Upper lobe of right lung (tissue), 1 donor: ENCODE results near the gene SLC26A8. TPM values are rescaled to one million over a fixed set of nuclear protein-coding genes. Genes with fewer than 3 reads are reported as not detected.
"Not testable (repeated sequence)": the region's sequence is repeated elsewhere in the genome, so short reads cannot be mapped to it uniquely, and the experiment has no call there.

ENCODE experiments used
- ATAC-seq: fragments of 200-7000 bp; cut with Tn5 transposase; one replicate; pipeline ENCODE4 v1.9.1; 2020; ENCODE audit warnings: mild to moderate bottlenecking, moderate library complexity
- DNase-seq: peaks from one replicate; pipeline ENCODE4 v3.0.0-alpha.2; 2020
- H3K27ac ChIP-seq: fragments of 200-600 bp; one replicate; pipeline ENCODE4 v1.8.0; 2022
- H3K27me3 ChIP-seq: fragments of 200-600 bp; one replicate; pipeline ENCODE4 v1.8.0; 2022; ENCODE audit warnings: mild to moderate bottlenecking
- H3K36me3 ChIP-seq: fragments of 200-600 bp; one replicate; pipeline ENCODE4 v1.8.0; 2022
- H3K4me1 ChIP-seq: fragments of 200-600 bp; one replicate; pipeline ENCODE4 v1.8.0; 2022
- H3K4me3 ChIP-seq: fragments of 200-600 bp; one replicate; pipeline ENCODE4 v1.8.0; 2022; ENCODE audit warnings: mild to moderate bottlenecking
- H3K9me3 ChIP-seq: fragments of 200-600 bp; one replicate; pipeline ENCODE4 v1.8.0; 2022
- CTCF ChIP-seq: fragments of 200-600 bp; IDR thresholded peaks from one replicate; pipeline ENCODE4 v1.8.0; 2022; ENCODE audit warnings: antibody characterized with exemption
- intact Hi-C: fragments of 100-400 bp; cut with DNase I; formaldehyde crosslinking; loops from one replicate; pipeline ENCODE4 v1.11.0; 2022
- total RNA-seq: library from RNA; stranded (reverse); fragmentation: NEBNext Ultra II Directional; extraction: Animal tissue kit (Norgen Biotek cat#: 25700); gene quantifications from one replicate; pipeline ENCODE4 v1.2.1, GENCODE V29; 2021
- donor health status: DM: no; HTN: yes; CAD: no; lungs with severe emphysema.

SLC26A8 gene
- total RNA-seq, 1 donor from 2014 or later: 0.52 TPM

GRCh38 chr6:36015666-36016065 lies 8.8 kb downstream of the SLC26A8 start:
- no peak for TF ChIP-seq CTCF
- no peak overlapping the region for H3K4me3 ChIP-seq
- no peak overlapping the region for H3K27ac ChIP-seq
- no peaks in the 10 kb centered on the region for H3K36me3 ChIP-seq
- intact Hi-C loops: no loop called here
- no peaks in the 10 kb centered on the region for H3K9me3 ChIP-seq
- H3K4me1 ChIP-seq: no peaks in the 10 kb centered on the region
- DNase-seq (no peak), ATAC-seq (no peak)
- no peaks in the 10 kb centered on the region for H3K27me3 ChIP-seq

GRCh38 chr6:36000451-36000850 lies 24.0 kb downstream of the SLC26A8 start:
- intact Hi-C loops: no loop called here
- no peak for DNase-seq
- no peaks in the 10 kb centered on the region for H3K27me3 ChIP-seq
- no peak overlapping the region for H3K4me3 ChIP-seq
- H3K4me1 ChIP-seq: no peaks in the 10 kb centered on the region
- no peak overlapping the region for H3K27ac ChIP-seq
- no peak for ATAC-seq
- H3K9me3 ChIP-seq: no peaks in the 10 kb centered on the region
- no peaks in the 10 kb centered on the region for H3K36me3 ChIP-seq
- no peak for TF ChIP-seq CTCF

GRCh38 chr6:35993150-35993549 lies 31.3 kb downstream of the SLC26A8 start:
- H3K4me1 ChIP-seq: no peaks in the 10 kb centered on the region
- H3K27me3 ChIP-seq: no peaks in the 10 kb centered on the region
- H3K27ac ChIP-seq: no peak overlapping the region
- no peak for DNase-seq
- no peak overlapping the region for H3K4me3 ChIP-seq
- TF ChIP-seq CTCF: no peak
- H3K9me3 ChIP-seq: no peaks in the 10 kb centered on the region
- intact Hi-C loops: no loop called here
- no peak for ATAC-seq
- H3K36me3 ChIP-seq: no peaks in the 10 kb centered on the region

GRCh38 chr6:35988047-35988446 lies 36.4 kb downstream of the SLC26A8 start:
- H3K9me3 ChIP-seq, intact Hi-C loops, H3K27ac ChIP-seq, ATAC-seq, H3K36me3 ChIP-seq, H3K27me3 ChIP-seq, H3K4me3 ChIP-seq, H3K4me1 ChIP-seq, DNase-seq: not testable (repeated sequence)

- DNase-seq: no peak
- intact Hi-C loops: no loop called here
- H3K36me3 ChIP-seq: no peaks in the 10 kb centered on the region
- no peak overlapping the region for H3K4me3 ChIP-seq
- ATAC-seq: no peak
- TF ChIP-seq CTCF: no peak
- no peaks in the 10 kb centered on the region for H3K4me1 ChIP-seq
- no peaks in the 10 kb centered on the region for H3K9me3 ChIP-seq
- no peaks in the 10 kb centered on the region for H3K27me3 ChIP-seq
- H3K27ac ChIP-seq: no peak overlapping the region
These were observed 39.7 kb downstream of the SLC26A8 start for GRCh38 chr6:35984701-35985100.

- no peak for DNase-seq
- TF ChIP-seq CTCF: no peak
- intact Hi-C loops: no loop called here
These were observed 43.3 kb downstream of the SLC26A8 start for GRCh38 chr6:35980991-35981645.

GRCh38 chr6:35980126-35980525 lies 44.3 kb downstream of the SLC26A8 start:
- H3K4me3 ChIP-seq, DNase-seq, H3K36me3 ChIP-seq, H3K4me1 ChIP-seq, H3K27ac ChIP-seq, ATAC-seq, H3K27me3 ChIP-seq, intact Hi-C loops, H3K9me3 ChIP-seq: not testable (repeated sequence)

More at GRCh38 chr6:35980991-35981645, 43.3 kb downstream of the SLC26A8 start:
- H3K27me3 ChIP-seq: no peaks in the 10 kb centered on the region
- H3K4me3 ChIP-seq: no peak overlapping the region
- H3K4me1 ChIP-seq: no peaks in the 10 kb centered on the region
- no peaks in the 10 kb centered on the region for H3K36me3 ChIP-seq
- no peaks in the 10 kb centered on the region for H3K9me3 ChIP-seq
- H3K27ac ChIP-seq: no peak overlapping the region
- ATAC-seq: no peak
